ENCODE results near the gene MRPL58. TPM values are rescaled to one million over a fixed set of nuclear protein-coding genes. Genes with fewer than 3 reads are reported as not detected.

The MRPL58 gene
- total RNA-seq, 4 donors from 2014 or later: 44.4 to 110 (median 61.6) TPM

GRCh38 chr17:75049706-75050105 is 37.2 kb downstream of the MRPL58 start:
- intact Hi-C loops (cut with DNase I): no loop called here
- Histone ChIP-seq H3K4me1 (peaks cover 6 to 41% (median 23%) of the 10 kb centered on the region in 3 donors), H3K27me3 (no peaks in the 10 kb centered on the region), H3K9me3 (no peaks in the 10 kb centered on the region), H3K27ac (no peak overlapping the region), H3K36me3 (peaks cover 5 to 58% (median 28%) of the 10 kb centered on the region in 3 donors), H3K4me3 (no peak overlapping the region)
- DNase-seq: no peak
- no peak for TF ChIP-seq POLR2A (IDR thresholded peaks at IDR 0.05)
- TF ChIP-seq, protein P1, sequence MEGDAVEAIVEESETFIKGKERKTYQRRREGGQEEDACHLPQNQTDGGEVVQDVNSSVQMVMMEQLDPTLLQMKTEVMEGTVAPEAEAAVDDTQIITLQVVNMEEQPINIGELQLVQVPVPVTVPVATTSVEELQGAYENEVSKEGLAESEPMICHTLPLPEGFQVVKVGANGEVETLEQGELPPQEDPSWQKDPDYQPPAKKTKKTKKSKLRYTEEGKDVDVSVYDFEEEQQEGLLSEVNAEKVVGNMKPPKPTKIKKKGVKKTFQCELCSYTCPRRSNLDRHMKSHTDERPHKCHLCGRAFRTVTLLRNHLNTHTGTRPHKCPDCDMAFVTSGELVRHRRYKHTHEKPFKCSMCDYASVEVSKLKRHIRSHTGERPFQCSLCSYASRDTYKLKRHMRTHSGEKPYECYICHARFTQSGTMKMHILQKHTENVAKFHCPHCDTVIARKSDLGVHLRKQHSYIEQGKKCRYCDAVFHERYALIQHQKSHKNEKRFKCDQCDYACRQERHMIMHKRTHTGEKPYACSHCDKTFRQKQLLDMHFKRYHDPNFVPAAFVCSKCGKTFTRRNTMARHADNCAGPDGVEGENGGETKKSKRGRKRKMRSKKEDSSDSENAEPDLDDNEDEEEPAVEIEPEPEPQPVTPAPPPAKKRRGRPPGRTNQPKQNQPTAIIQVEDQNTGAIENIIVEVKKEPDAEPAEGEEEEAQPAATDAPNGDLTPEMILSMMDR (IDR thresholded peaks at IDR 0.05): no peak

- peaks cover 6 to 24% (median 16%) of the 10 kb centered on the region in 3 donors for H3K4me1 ChIP-seq
- WGBS, 2 donors: 83 to 84% methylated on average over 2 of the region's 2 CpGs
- H3K36me3 ChIP-seq: peaks cover 5 to 80% (median 34%) of the 10 kb centered on the region in 3 donors
- TF ChIP-seq POLR2A (IDR thresholded peaks at IDR 0.05): no peak
- TF ChIP-seq, protein P1 (IDR thresholded peaks at IDR 0.05): no peak
- intact Hi-C loops (cut with DNase I): no loop called here
- H3K27ac ChIP-seq: no peak overlapping the region
- no peak overlapping the region for H3K4me3 ChIP-seq
- H3K27me3 ChIP-seq: no peaks in the 10 kb centered on the region
- no peaks in the 10 kb centered on the region for H3K9me3 ChIP-seq
- DNase-seq: no peak
Observed at GRCh38 chr17:75051941-75052340, 39.5 kb downstream of the MRPL58 start.

- Histone ChIP-seq H3K4me1 (peaks cover 0 to 16% (median 4%) of the 10 kb centered on the region in 3 donors), H3K36me3 (peaks cover 13 to 98% (median 30%) of the 10 kb centered on the region in 3 donors), H3K27ac (peak overlapping the region in 3 of 4 donors; percentile 47 to 83 (median 80)), H3K9me3 (no peaks in the 10 kb centered on the region), H3K27me3 (no peaks in the 10 kb centered on the region), H3K4me3 (no peak overlapping the region)
- no peak for DNase-seq
- intact Hi-C loops (cut with DNase I): no loop called here
- no peak for TF ChIP-seq POLR2A (IDR thresholded peaks at IDR 0.05)
- TF ChIP-seq, protein P1 (IDR thresholded peaks at IDR 0.05): peak in 5 of 6 experiments; percentile 24 to 41 (median 37)
- 67 to 72% methylated on average over 22 to 24 of the region's 25 CpGs for WGBS, 2 donors
Observed at GRCh38 chr17:75059369-75060345, 47.2 kb downstream of the MRPL58 start.

- Histone ChIP-seq H3K36me3 (peaks cover 13 to 98% (median 28%) of the 10 kb centered on the region in 3 donors), H3K4me1 (peaks cover 0 to 16% (median 4%) of the 10 kb centered on the region in 3 donors), H3K9me3 (no peaks in the 10 kb centered on the region), H3K27me3 (no peaks in the 10 kb centered on the region), H3K27ac (peak overlapping the region; percentile 33 to 83 (median 64)), H3K4me3 (no peak overlapping the region)
- 87 to 91% methylated on average over 20 to 26 of the region's 26 CpGs for WGBS, 2 donors
- intact Hi-C loops (cut with DNase I): no loop called here
- DNase-seq: no peak
- TF ChIP-seq, protein P1 (IDR thresholded peaks at IDR 0.05): no peak
- no peak for TF ChIP-seq POLR2A (IDR thresholded peaks at IDR 0.05)
Observed at GRCh38 chr17:75060434-75061054, 48.1 kb downstream of the MRPL58 start.

GRCh38 chr17:75061055-75061438 is 48.6 kb downstream of the MRPL58 start:
- WGBS, 2 donors: 93 to 96% methylated on average over 10 of the region's 10 CpGs
- peaks cover 13 to 95% (median 28%) of the 10 kb centered on the region in 3 donors for H3K36me3 ChIP-seq
- no peaks in the 10 kb centered on the region for H3K27me3 ChIP-seq
- DNase-seq: no peak
- peaks cover 0 to 16% (median 4%) of the 10 kb centered on the region in 3 donors for H3K4me1 ChIP-seq
- intact Hi-C loops (cut with DNase I): no loop called here
- H3K9me3 ChIP-seq: no peaks in the 10 kb centered on the region
- H3K27ac ChIP-seq: peak overlapping the region in 3 of 4 donors; percentile 21 to 80 (median 47)
- TF ChIP-seq POLR2A (IDR thresholded peaks at IDR 0.05): no peak
- TF ChIP-seq, protein P1 (IDR thresholded peaks at IDR 0.05): no peak
- no peak overlapping the region for H3K4me3 ChIP-seq

Measured in esophagus squamous epithelium (tissue), 5 donors.